Adrenal gland (tissue), 12 donors: Measurements from ENCODE around the gene ADAMTS9. TPM values are rescaled to one million over a fixed set of nuclear protein-coding genes. Genes with fewer than 3 reads are reported as not detected.
A peak's percentile ranks its signal among the peaks of the same experiment; 100 is the strongest.

Source experiments
- DNase-seq, 7 donors: peaks; one replicate each; pipeline ENCODE4 v3.0.0-alpha.2; 2019 to 2020
- H3K27ac ChIP-seq, 5 donors: fragments of 200-600 bp; sonication (generic) in 4 of 5; 1 replicate in 3 of 5; 2 replicates in 2 of 5; pipeline versions ENCODE4 v1.5.1 to v1.8.0; 2016 to 2020; ENCODE audit warnings: mild to moderate bottlenecking in 1 of 5
- H3K27me3 ChIP-seq: fragments of 200-600 bp; 2 replicates; pipeline ENCODE4 v1.8.0; 2021
- H3K36me3 ChIP-seq, 2 donors: fragments of 200-600 bp; replicated peaks in 1 of 2; 1 replicate in 1 of 2; 2 replicates in 1 of 2; pipeline versions ENCODE4 v1.5.1 to v1.8.0; 2018 to 2022
- H3K4me1 ChIP-seq, 2 donors: fragments of 200-600 bp; replicated peaks in 1 of 2; 1 replicate in 1 of 2; 2 replicates in 1 of 2; pipeline versions ENCODE4 v1.5.1 to v1.8.0; 2018 to 2021
- H3K4me3 ChIP-seq, 4 donors: fragments of 200-600 bp; sonication (generic) in 3 of 4; one replicate each; pipeline ENCODE4 v1.5.1; 2016 to 2018
- H3K9me3 ChIP-seq, 3 donors: fragments of 200-600 bp; sonication (generic) in 1 of 3; replicated peaks in 1 of 3; 1 replicate in 2 of 3; 2 replicates in 1 of 3; pipeline versions ENCODE4 v1.5.1 to v1.8.0; 2016 to 2021
- CTCF ChIP-seq, 6 experiments: fragments of 450-650 bp in 4 of 6; fragments of 200-600 bp in 2 of 6; sonication (generic) in 1 of 6; IDR thresholded peaks; 1 replicate in 5 of 6; 2 replicates in 1 of 6; pipeline versions ENCODE4 v1.5.1 to v1.8.0; 2016 to 2021; ENCODE audit warnings: antibody characterized with exemption in 6 of 6, mild to moderate bottlenecking in 2 of 6, moderate library complexity in 1 of 6
- POLR2A ChIP-seq, 2 donors: fragments of 450-650 bp; IDR thresholded peaks; one replicate each; pipeline ENCODE4 v1.6.1; 2017; ENCODE audit warnings: antibody characterized with exemption in 2 of 2, mild to moderate bottlenecking in 2 of 2, moderate library complexity in 1 of 2
- WGBS, 4 donors: extraction: QIAGEN DNeasy Blood & Tissue Kit in 2 of 4; methylation state at CpG; one replicate each; pipeline versions ENCODE4 v1.1.5 to v1.1.7; 2013 to 2017; 5-methylcytosine and 5-hydroxymethylcytosine counted together
- intact Hi-C, 2 donors: fragments of 100-400 bp; cut with DNase I; formaldehyde crosslinking; loops; one replicate each; pipeline versions ENCODE4 v1.14.1 to v1.15.0; 2022 to 2023
- polyA plus RNA-seq, 3 donors: library from polyadenylated mRNA; stranded (reverse); fragments of 200-250 nt in 2 of 3; fragments of 350-450 nt in 1 of 3; fragmentation: Illumina TruSeq in 1 of 3; extraction: RNeasy Lipid Tissue Mini Kit (QIAGEN cat#74804) in 1 of 3; gene quantifications; one replicate each; pipeline ENCODE4 v1.2.3, GENCODE V29; 2013 to 2014
- total RNA-seq, 9 donors: library from RNA; depleted of rRNA in 4 of 9; stranded (reverse); fragments of >200 nt in 4 of 9; fragments of 120-200 nt in 1 of 9; fragmentation: NEBNext Ultra II Directional in 1 of 9; extraction: Animal tissue kit (Norgen Biotek cat#: 25700) in 1 of 9; gene quantifications; one replicate each; pipeline versions ENCODE4 v1.1.0 to v1.2.4, GENCODE V29; 2013 to 2023
- donor health status: healthy with polysubstance abuse.
- donor health status: Bipolar disorder and iron deficiency.
- donor health status: DM: yes; HTN: yes; CAD: no.
- donor health status: DM: no; HTN: no; CAD: no.
- donor health status: DM: no; HTN: no; CAD: no.
- donor health status: DM: yes; HTN: yes; CAD: no.

ADAMTS9 gene
- total and polyA plus RNA-seq, 12 donors, result 5.1 to 51.2 (median 22.0) TPM

GRCh38 chr3:64578062-64578770 lies 109.6 kb downstream of the ADAMTS9 start:
- WGBS, 4 donors, result 82 to 86% (median 84%) methylated on average over 7 of the region's 7 CpGs
- DNase-seq, result no peak
- intact Hi-C loops, result no loop called here
- no peak overlapping the region for H3K4me3 ChIP-seq
- H3K36me3 ChIP-seq, result no peaks in the 10 kb centered on the region
- no peak for TF ChIP-seq CTCF (IDR thresholded peaks at IDR 0.05)
- no peak for TF ChIP-seq POLR2A (IDR thresholded peaks at IDR 0.05)
- H3K9me3 ChIP-seq, result no peaks in the 10 kb centered on the region
- no peaks in the 10 kb centered on the region for H3K27me3 ChIP-seq
- H3K4me1 ChIP-seq, result no peaks in the 10 kb centered on the region
- H3K27ac ChIP-seq, result no peak overlapping the region

- Histone ChIP-seq H3K4me3 (no peak overlapping the region), H3K9me3 (no peaks in the 10 kb centered on the region), H3K27ac (no peak overlapping the region), H3K36me3 (no peaks in the 10 kb centered on the region), H3K27me3 (no peaks in the 10 kb centered on the region), H3K4me1 (no peaks in the 10 kb centered on the region)
- no peak for DNase-seq
- TF ChIP-seq POLR2A (IDR thresholded peaks at IDR 0.05) (no peak), CTCF (IDR thresholded peaks at IDR 0.05) (no peak)
- intact Hi-C loops, result no loop called here
- 93 to 97% (median 95%) methylated on average over 9 to 10 of the region's 10 CpGs for WGBS, 4 donors
Observed at GRCh38 chr3:64576211-64576775, 111.5 kb downstream of the ADAMTS9 start.

GRCh38 chr3:64575211-64575844 lies 112.5 kb downstream of the ADAMTS9 start:
- 88 to 100% (median 91%) methylated on average over 2 of the region's 2 CpGs for WGBS, 4 donors
- H3K9me3 ChIP-seq, result no peaks in the 10 kb centered on the region
- intact Hi-C loops, result no loop called here
- DNase-seq, result no peak
- H3K4me1 ChIP-seq, result no peaks in the 10 kb centered on the region
- no peaks in the 10 kb centered on the region for H3K27me3 ChIP-seq
- no peak overlapping the region for H3K4me3 ChIP-seq
- no peaks in the 10 kb centered on the region for H3K36me3 ChIP-seq
- H3K27ac ChIP-seq, result no peak overlapping the region
- TF ChIP-seq CTCF (IDR thresholded peaks at IDR 0.05) (peak; percentile 24 to 52 (median 47)), POLR2A (IDR thresholded peaks at IDR 0.05) (no peak)

GRCh38 chr3:64574194-64574593 lies 113.6 kb downstream of the ADAMTS9 start:
- no peak for TF ChIP-seq POLR2A (IDR thresholded peaks at IDR 0.05)
- no peak for TF ChIP-seq CTCF (IDR thresholded peaks at IDR 0.05)
- Histone ChIP-seq H3K4me1 (no peaks in the 10 kb centered on the region), H3K4me3 (no peak overlapping the region), H3K36me3 (no peaks in the 10 kb centered on the region), H3K27me3 (no peaks in the 10 kb centered on the region), H3K9me3 (no peaks in the 10 kb centered on the region), H3K27ac (no peak overlapping the region)
- 48 to 60% (median 54%) methylated on average over 2 of the region's 2 CpGs for WGBS, 4 donors
- intact Hi-C loops, result no loop called here
- DNase-seq, result no peak
